B cell (primary cell): Measurements from ENCODE around the gene ARAP2. TPM values are rescaled to one million over a fixed set of nuclear protein-coding genes. Genes with fewer than 3 reads are reported as not detected.

Experiments used
- ATAC-seq: fragments of 200-7000 bp; cut with Tn5 transposase; one replicate; pipeline ENCODE4 v1.10.0; 2021; ENCODE audit warnings: low read depth, mild to moderate bottlenecking, moderate number of reproducible peaks, moderate library complexity
- CTCF ChIA-PET: fragments of 350-600 bp; sonication (Branson Sonifier 250); formaldehyde crosslinking; loops from one replicate; lab custom pipeline; 2021; ENCODE audit warnings: antibody characterized with exemption, inconsistent platforms; lab: Charles Lee
- POLR2A ChIA-PET: fragments of 350-600 bp; sonication (Branson Sonifier 250); formaldehyde crosslinking; loops from one replicate; lab custom pipeline; 2021; ENCODE audit warnings: antibody characterized with exemption; lab: Charles Lee
- DNase-seq: peaks from one replicate; pipeline ENCODE4 v3.0.0; 2013
- H2AFZ ChIP-seq: 2 replicates; pipeline ENCODE4 v1.6.1; 2012; ENCODE audit warnings: mild to moderate bottlenecking, low read depth, low read length; ENCODE audit not compliant: insufficient read depth, poor library complexity, severe bottlenecking
- H3K27ac ChIP-seq, 2 donors: 1 replicate in 1 of 2; 2 replicates in 1 of 2; pipeline ENCODE4 v1.5.1; 2012 to 2013; ENCODE audit warnings: low read length in 2 of 2, mild to moderate bottlenecking in 2 of 2, moderate library complexity in 1 of 2
- H3K27me3 ChIP-seq, 4 experiments: fragments of 200-600 bp in 1 of 4; sonication (generic) in 1 of 4; replicated peaks in 1 of 4; 1 replicate in 2 of 4; 2 replicates in 2 of 4; pipeline versions ENCODE4 v1.6.1 to v1.7.0; 2013 to 2016; ENCODE audit warnings: low read length in 3 of 4, mild to moderate bottlenecking in 2 of 4, mixed read lengths in 1 of 4, moderate library complexity in 1 of 4; ENCODE audit not compliant: insufficient read depth in 4 of 4, control insufficient read depth in 3 of 4; ENCODE audit errors: control extremely low read depth in 1 of 4
- H3K36me3 ChIP-seq, 2 experiments: replicated peaks in 1 of 2; 1 replicate in 1 of 2; 2 replicates in 1 of 2; pipeline versions ENCODE4 v1.6.1 to v1.7.1; 2013; ENCODE audit warnings: low read length in 1 of 2; ENCODE audit not compliant: insufficient read depth in 2 of 2, control insufficient read depth in 1 of 2; ENCODE audit errors: control extremely low read depth in 1 of 2, extremely low read depth in 1 of 2
- H3K4me1 ChIP-seq, 2 donors: fragments of 200-600 bp in 1 of 2; sonication (generic) in 1 of 2; 1 replicate in 1 of 2; 2 replicates in 1 of 2; pipeline versions ENCODE4 v1.5.1 to v1.6.1; 2013 to 2017; ENCODE audit warnings: low read length in 2 of 2; ENCODE audit not compliant: control insufficient read depth in 2 of 2, insufficient read depth in 2 of 2
- H3K4me2 ChIP-seq: replicated peaks from 2 replicates; pipeline ENCODE3; 2012; ENCODE audit warnings: mild to moderate bottlenecking, low read depth, low read length; ENCODE audit not compliant: poor library complexity, severe bottlenecking
- H3K4me3 ChIP-seq, 5 experiments: fragments of 200-600 bp in 1 of 5; sonication (generic) in 1 of 5; 1 replicate in 3 of 5; 2 replicates in 2 of 5; pipeline versions ENCODE4 v1.5.1 to v1.7.0; 2011 to 2016; ENCODE audit warnings: low read length in 4 of 5, mild to moderate bottlenecking in 4 of 5, low read depth in 2 of 5, control low read depth in 1 of 5, moderate library complexity in 1 of 5; ENCODE audit not compliant: insufficient read depth in 1 of 5; ENCODE audit errors: control extremely low read depth in 1 of 5, extremely low read depth in 1 of 5
- H3K79me2 ChIP-seq: fragments of 200-600 bp; sonication (generic); one replicate; pipeline ENCODE4 v1.6.0; 2016; ENCODE audit warnings: low read length; ENCODE audit not compliant: control insufficient read depth, insufficient read depth
- H3K9ac ChIP-seq: fragments of 200-600 bp; sonication (generic); 2 replicates; pipeline ENCODE4 v1.6.1; 2017; ENCODE audit warnings: mild to moderate bottlenecking, low read length, moderate library complexity
- H3K9me3 ChIP-seq, 3 donors: one replicate each; pipeline versions ENCODE4 v1.6.1 to v1.7.1; 2013; ENCODE audit warnings: low read length in 2 of 3; ENCODE audit not compliant: control insufficient read depth in 2 of 3, insufficient read depth in 1 of 3; ENCODE audit errors: control extremely low read depth in 1 of 3
- H4K20me1 ChIP-seq: 2 replicates; pipeline ENCODE4 v1.6.0; 2012; ENCODE audit warnings: mild to moderate bottlenecking, low read length; ENCODE audit not compliant: insufficient read depth, control insufficient read depth, poor library complexity, severe bottlenecking
- H3K27ac Mint-ChIP-seq: one replicate; pipeline ENCODE4 v1.8.0; 2021; ENCODE audit warnings: mixed read lengths
- H3K27me3 Mint-ChIP-seq: one replicate; pipeline ENCODE4 v1.8.0; 2021; ENCODE audit warnings: mixed read lengths
- H3K4me1 Mint-ChIP-seq: one replicate; pipeline ENCODE4 v1.8.0; 2021; ENCODE audit warnings: mixed read lengths
- H3K4me3 Mint-ChIP-seq: one replicate; pipeline ENCODE4 v1.8.0; 2021; ENCODE audit warnings: mixed read lengths
- H3K9me3 Mint-ChIP-seq: one replicate; pipeline ENCODE4 v1.8.0; 2022; ENCODE audit warnings: mixed read lengths; ENCODE audit not compliant: insufficient read depth
- EZH2 ChIP-seq: IDR thresholded peaks from 2 replicates; pipeline ENCODE4 v1.6.1; 2012; ENCODE audit warnings: borderline replicate concordance, low read depth, mild to moderate bottlenecking, moderate library complexity, low read length; ENCODE audit not compliant: insufficient read depth, poor library complexity, severe bottlenecking
- WGBS: methylation state at CpG from one replicate; pipeline ENCODE4 v1.1.5; 2013; ENCODE audit warnings: missing lambda C conversion rate; ENCODE audit not compliant: insufficient coverage; 5-methylcytosine and 5-hydroxymethylcytosine counted together
- intact Hi-C: fragments of 100-400 bp; cut with micrococcal nuclease; formaldehyde crosslinking; loops from one replicate; pipeline ENCODE4 v1.10.0; 2022
- polyA plus RNA-seq: library from polyadenylated mRNA; depleted of rRNA; stranded (reverse); fragments of >200 nt; gene quantifications from 2 replicates; pipeline ENCODE4 v1.2.3, GENCODE V29; 2012
- total RNA-seq, 2 donors: library from RNA; stranded (reverse); fragments of 120-200 nt in 1 of 2; gene quantifications; 1 replicate in 1 of 2; 2 replicates in 1 of 2; pipeline versions ENCODE4 v1.2.3 to v1.2.4, GENCODE V29; 2013 to 2022
- TF ChIP-seq, protein P1 (sequence below): fragments of 200-600 bp; IDR thresholded peaks from one replicate; pipeline ENCODE4 v1.8.0; 2022; ENCODE audit warnings: antibody characterized with exemption, mild to moderate bottlenecking

ARAP2 gene
- total and polyA plus RNA-seq, 2 donors (not counting 1 experiment from before 2014, with no cell fraction given) = 13.2 to 88.0 TPM

DNA sequence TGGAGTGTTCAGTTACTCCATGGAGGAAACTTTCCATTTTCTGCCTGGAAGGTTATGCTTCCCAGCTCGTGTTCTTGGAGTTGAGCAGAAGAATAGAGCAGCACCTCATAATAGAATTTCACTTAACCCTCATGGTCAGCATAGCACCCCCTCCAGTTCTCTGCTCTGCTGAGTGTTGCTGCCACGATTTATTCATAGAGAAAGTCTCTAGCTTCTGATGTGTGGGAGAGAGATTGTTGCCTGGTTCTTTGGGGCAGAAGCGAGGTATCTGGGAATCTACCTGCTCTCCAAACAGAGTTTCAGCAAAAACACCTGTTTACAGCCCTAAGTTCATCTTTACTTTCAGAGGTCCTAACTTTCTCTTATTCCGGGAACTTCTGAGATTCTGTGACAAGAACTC is 33.2 kb upstream of the ARAP2 start:
- Histone ChIP-seq H2AFZ (no peak overlapping the region), H4K20me1 (no peaks in the 10 kb centered on the region), H3K27ac (no peak overlapping the region), H3K79me2 (no peaks in the 10 kb centered on the region), H3K4me1 (no peaks in the 10 kb centered on the region), H3K9ac (no peak overlapping the region), H3K9me3 (no peaks in the 10 kb centered on the region), H3K4me2 (no peak overlapping the region), H3K27me3 (peaks cover 0 to 4% (median 0%) of the 10 kb centered on the region in 4 experiments), H3K4me3 (no peak overlapping the region), H3K36me3 (no peaks in the 10 kb centered on the region)
- no peak overlapping the region for H3K27ac Mint-ChIP-seq
- no peak overlapping the region for H3K4me3 Mint-ChIP-seq
- H3K9me3 Mint-ChIP-seq = peaks cover 2% of the 10 kb centered on the region
- 100% methylated on average over 1 of the region's 4 CpGs for WGBS
- intact Hi-C loops = no loop called here
- POLR2A ChIA-PET = no interaction called here
- no peak for TF ChIP-seq EZH2
- TF ChIP-seq, protein P1, sequence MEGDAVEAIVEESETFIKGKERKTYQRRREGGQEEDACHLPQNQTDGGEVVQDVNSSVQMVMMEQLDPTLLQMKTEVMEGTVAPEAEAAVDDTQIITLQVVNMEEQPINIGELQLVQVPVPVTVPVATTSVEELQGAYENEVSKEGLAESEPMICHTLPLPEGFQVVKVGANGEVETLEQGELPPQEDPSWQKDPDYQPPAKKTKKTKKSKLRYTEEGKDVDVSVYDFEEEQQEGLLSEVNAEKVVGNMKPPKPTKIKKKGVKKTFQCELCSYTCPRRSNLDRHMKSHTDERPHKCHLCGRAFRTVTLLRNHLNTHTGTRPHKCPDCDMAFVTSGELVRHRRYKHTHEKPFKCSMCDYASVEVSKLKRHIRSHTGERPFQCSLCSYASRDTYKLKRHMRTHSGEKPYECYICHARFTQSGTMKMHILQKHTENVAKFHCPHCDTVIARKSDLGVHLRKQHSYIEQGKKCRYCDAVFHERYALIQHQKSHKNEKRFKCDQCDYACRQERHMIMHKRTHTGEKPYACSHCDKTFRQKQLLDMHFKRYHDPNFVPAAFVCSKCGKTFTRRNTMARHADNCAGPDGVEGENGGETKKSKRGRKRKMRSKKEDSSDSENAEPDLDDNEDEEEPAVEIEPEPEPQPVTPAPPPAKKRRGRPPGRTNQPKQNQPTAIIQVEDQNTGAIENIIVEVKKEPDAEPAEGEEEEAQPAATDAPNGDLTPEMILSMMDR = no peak
- no peak for DNase-seq
- no peaks in the 10 kb centered on the region for H3K27me3 Mint-ChIP-seq
- CTCF ChIA-PET = no interaction called here
- no peak for ATAC-seq
- H3K4me1 Mint-ChIP-seq = no peaks in the 10 kb centered on the region

DNA sequence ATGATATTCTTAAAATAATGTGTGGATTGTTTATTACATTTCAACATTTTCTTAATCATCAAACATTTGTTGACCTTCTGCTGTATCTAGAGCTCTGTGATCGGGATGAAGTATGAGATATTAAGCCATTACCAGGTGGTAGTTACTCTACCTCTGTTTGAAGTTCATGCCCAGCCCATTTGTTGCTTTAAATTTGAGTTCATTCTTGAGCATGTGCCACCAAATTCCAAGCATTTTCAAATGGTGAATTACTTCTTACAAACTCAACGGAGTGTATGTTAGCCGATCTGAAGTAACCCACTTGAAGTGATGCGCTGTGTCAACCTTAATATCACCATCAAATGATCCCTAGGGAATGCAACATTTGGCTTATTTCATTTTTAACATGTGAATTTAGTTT is 29.8 kb upstream of the ARAP2 start:
- H3K27ac Mint-ChIP-seq = no peak overlapping the region
- no peak overlapping the region for H2AFZ ChIP-seq
- WGBS = 100% methylated on average over 1 of the region's 4 CpGs
- no peak overlapping the region for H3K27ac ChIP-seq
- POLR2A ChIA-PET = no interaction called here
- no peak for TF ChIP-seq EZH2
- TF ChIP-seq, protein P1 = no peak
- DNase-seq (no peak), ATAC-seq (no peak)
- H3K36me3 ChIP-seq = no peaks in the 10 kb centered on the region
- no peak overlapping the region for H3K4me2 ChIP-seq
- no peaks in the 10 kb centered on the region for H3K4me1 ChIP-seq
- no peaks in the 10 kb centered on the region for H3K79me2 ChIP-seq
- CTCF ChIA-PET = no interaction called here
- no peaks in the 10 kb centered on the region for H3K27me3 Mint-ChIP-seq
- peaks cover 2% of the 10 kb centered on the region for H3K9me3 Mint-ChIP-seq
- H3K4me1 Mint-ChIP-seq = peaks cover 3% of the 10 kb centered on the region
- H3K4me3 ChIP-seq = no peak overlapping the region
- H4K20me1 ChIP-seq = no peaks in the 10 kb centered on the region
- H3K9ac ChIP-seq = no peak overlapping the region
- intact Hi-C loops = no loop called here
- no peak overlapping the region for H3K4me3 Mint-ChIP-seq
- no peaks in the 10 kb centered on the region for H3K9me3 ChIP-seq
- H3K27me3 ChIP-seq = no peaks in the 10 kb centered on the region
